Skin epidermis (tissue), 12 donors: Measurements from ENCODE around the gene HOXD11.

ENCODE experiments used
- H3K27ac ChIP-seq, 21 experiments: fragments of 200-600 bp; sonication (generic) in 11 of 21; one replicate each; pipeline ENCODE4 v1.5.0; 2020; ENCODE audit warnings: mild to moderate bottlenecking in 3 of 21, inconsistent platforms in 2 of 21, moderate library complexity in 2 of 21
- H3K4me3 ChIP-seq, 7 experiments: fragments of 200-600 bp; sonication (generic) in 2 of 7; one replicate each; pipeline ENCODE4 v1.5.0; 2020; ENCODE audit warnings: inconsistent platforms in 2 of 7, mild to moderate bottlenecking in 2 of 7, moderate library complexity in 1 of 7

HOXD11 gene

DNA sequence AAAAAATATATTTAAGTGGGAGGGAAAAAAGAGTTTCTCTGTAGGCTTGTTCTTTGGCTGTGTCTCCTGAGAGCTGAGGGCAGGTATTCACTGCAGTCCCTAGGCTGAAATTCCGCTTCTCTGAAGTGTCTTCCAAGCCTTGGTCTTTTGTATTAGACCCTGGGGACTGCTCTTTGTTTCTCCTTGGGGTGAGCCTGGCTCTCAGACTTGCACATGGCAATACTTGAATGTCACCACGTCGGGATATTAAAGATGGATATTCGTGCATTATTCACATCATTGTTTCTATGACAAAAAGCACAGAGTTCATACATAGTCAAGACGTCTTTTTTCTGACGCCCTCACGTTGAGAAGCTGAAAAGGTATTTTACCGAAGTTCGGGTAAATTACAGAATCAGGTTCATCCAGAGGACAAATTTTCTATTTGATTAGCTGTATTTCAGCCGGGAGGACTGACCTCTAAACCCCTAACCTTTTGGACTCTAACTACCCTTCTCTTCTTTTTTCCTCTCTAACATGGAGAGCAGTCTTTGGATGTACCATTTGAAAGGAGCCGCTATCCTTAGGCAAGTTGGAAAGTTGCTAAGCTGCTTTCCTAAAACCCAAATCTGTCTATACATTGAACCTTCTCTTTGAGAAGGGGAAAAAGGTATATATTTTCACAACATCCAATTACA is 47.6 kb downstream of the HOXD11 start:
- H3K4me3 ChIP-seq, result no peak overlapping the region
- H3K27ac ChIP-seq, result no peak overlapping the region

GRCh38 chr2:176155356-176156044 is 48.4 kb downstream of the HOXD11 start:
- Histone ChIP-seq H3K4me3 (no peak overlapping the region), H3K27ac (no peak overlapping the region)

DNA sequence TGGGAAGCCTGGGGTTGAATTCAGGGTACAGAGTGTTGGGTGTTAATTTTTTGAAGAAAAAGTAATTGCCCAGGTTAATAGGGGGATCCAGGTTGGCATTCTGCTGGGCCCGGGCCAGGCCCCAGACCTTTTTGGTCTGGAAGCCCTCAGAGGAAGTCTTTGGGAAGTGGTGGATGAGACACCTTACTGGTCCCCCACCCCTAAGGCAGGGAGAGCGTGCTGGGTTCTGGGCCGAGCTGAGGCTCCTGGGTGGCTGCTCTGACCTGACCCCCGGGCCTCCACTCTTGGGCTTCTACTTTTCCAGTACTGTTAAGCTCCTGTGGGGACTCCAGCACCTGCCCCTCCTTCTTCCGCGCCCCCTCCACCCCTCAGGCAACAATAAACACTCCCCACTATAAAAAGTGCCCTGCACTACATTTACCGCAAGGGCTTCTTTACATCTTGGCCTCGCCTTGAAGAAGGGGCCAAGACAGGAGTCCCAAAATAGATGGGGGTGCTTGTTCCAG is 49.3 kb downstream of the HOXD11 start:
- no peak overlapping the region for H3K4me3 ChIP-seq
- peak overlapping the region in 1 of 21 experiments; percentile 67 for H3K27ac ChIP-seq

DNA sequence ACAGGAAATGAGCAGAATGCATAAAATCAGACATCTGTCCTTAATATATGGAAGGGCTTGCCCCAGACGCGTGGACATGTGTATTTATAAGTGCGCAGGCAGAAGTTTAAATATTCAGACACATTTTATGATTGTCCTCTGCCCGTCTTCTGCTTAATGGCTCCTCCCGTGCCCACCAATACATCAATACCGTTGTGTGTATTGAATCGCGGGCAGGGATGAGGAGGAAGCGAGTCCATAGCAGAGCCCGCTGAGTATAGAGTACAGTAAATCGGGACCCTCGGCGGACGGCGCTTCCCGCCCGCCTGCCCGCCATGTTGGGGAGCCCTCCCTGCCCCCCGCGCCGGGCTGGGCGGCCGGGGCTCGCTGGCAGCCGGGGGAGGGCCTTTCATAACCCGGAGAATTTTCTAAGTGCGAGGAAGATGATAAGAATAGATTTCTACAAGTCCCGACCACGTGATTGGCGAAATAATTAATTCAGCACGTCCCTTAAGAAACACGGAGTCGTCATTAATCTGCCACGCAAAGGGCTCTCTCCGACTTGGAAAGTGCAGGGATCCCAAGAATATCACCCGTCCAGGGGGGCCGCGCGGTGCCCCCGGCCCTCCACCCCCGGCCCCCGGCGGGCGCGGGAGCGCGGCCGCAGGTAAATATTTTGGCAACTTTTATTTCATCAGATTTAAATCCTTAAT is 49.9 kb downstream of the HOXD11 start, which contains the start of gene HOXD3:
HOXD3 (plus strand) TSS at position 501 of the 692 bp plus-strand sequence. CDS start 11,808 bp downstream, outside the sequence.
- Histone ChIP-seq H3K27ac (peak within 1 kb of the TSS in 7 of 21 experiments; percentile 5 to 77 (median 18)), H3K4me3 (peak within 1 kb of the TSS; percentile 14 to 42 (median 30))

DNA sequence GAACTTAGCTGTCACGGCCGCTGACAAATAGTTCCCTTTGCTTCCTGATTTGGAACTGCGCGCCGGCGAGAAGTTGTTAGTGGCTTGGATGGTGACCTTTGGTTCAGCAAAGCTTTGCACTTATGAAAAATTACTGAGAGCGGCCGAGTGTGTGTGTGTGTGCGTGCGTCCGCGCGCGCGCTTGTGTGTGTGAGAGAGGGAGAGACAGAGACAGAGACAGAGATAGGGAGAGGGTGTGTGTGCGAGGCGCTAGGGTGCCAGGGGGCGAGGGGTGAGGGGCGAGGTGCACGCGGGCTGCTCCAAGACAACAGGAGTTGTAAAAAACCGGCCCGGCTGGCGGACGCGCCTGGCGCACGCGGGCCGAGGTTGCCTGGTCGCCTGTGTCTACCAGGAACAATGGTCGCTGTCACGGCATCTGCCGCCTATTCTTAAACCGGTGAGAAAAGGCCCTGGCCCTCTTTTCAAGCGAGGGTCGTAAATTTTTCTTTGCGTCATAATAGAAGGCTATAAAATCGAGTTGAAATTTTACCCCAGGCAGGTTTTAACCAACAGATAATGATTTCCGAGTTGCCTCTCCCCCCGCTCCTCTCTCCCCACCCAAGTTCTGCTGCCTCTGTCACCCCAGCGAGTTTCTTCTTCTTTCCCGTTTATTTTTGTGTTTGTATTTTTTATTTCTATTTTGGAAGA is 50.6 kb downstream of the HOXD11 start:
- H3K4me3 ChIP-seq, result peak overlapping the region; percentile 14 to 42 (median 30)

DNA sequence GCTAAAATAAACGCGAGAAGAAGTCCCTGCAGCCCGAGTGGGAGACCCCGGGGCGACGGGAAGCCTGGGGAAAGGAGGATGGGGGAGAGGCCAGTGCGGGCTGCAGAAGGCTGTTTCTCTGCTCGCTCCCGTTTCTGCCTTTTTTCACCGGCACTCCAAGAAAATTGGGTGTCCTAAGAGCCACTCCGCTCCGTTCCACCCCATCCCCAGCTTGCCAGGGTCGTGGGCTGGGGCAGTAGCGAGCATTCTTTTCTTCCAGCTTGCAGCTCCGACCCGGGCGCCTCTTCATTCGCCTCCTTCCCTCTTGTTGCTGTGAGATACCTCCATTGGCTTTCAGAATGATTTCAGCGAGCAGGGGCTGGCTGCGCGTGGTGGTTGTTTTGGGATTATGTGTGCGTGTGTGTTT is 51.1 kb downstream of the HOXD11 start:
- Histone ChIP-seq H3K27ac (peak overlapping the region in 2 of 21 experiments; percentile 67 to 77), H3K4me3 (peak overlapping the region in 4 of 7 experiments; percentile 20 to 42 (median 32))

More for the DNA sequence above, 50.6 kb downstream of the HOXD11 start:
- peak overlapping the region in 7 of 21 experiments; percentile 5 to 77 (median 18) for H3K27ac ChIP-seq

DNA sequence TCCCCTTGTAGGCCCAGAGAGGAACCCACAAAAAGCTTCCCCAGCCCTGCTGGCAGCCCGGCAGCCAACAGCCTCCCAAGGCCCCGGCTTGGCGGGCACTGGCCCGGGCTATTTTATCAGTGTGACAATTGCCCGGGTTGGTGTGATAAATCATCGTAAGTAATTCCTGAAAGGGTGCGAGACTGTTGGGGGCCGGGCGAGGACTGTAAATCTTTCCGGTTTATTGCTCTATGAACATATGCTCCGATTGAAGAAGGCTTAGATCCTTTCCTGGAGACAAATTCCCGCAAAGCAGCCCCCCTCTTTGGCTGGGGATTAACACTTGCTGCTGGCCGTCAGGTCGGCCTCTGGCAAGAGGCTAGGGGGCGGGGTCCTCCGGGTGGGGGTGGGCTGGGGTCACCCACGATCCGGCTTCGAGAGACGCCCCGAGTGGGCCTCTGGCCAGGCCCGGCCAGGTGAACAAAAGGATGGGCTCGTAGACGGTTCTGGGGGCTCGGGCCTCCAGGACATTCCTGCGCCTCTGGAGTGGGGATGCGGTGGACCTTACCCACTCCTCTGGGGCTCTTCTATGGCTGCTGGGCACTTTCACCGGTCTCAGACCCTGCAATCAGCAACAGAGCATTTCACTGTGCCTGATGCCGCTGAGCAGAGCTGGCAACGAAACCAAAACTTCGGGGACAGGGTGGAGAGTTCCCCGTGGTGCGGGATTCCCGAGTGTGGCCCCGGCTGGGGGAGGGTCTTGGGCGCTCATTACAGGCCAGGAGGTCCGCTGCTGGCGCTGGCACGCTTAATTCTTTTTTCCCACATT is 52.0 kb downstream of the HOXD11 start:
- H3K4me3 ChIP-seq, result peak overlapping the region in 1 of 7 experiments; percentile 8
- peak overlapping the region in 5 of 21 experiments; percentile 13 to 59 (median 41) for H3K27ac ChIP-seq
